HG03354 (cell line): Measurements from ENCODE around the gene GLIS1.

Source experiments
- ATAC-seq: cut with Tn5 transposase; IDR thresholded peaks from one replicate; pipeline ENCODE4 v1.9.1; 2021; ENCODE audit warnings: mild to moderate bottlenecking; ENCODE audit not compliant: unreplicated experiment, poor library complexity, severe bottlenecking

GLIS1 gene

GRCh38 chr1:53626616-53627015 is 112.3 kb downstream of the GLIS1 start:
- no peak for ATAC-seq

GRCh38 chr1:53625766-53626520 is 113.0 kb downstream of the GLIS1 start:
- no peak for ATAC-seq

- ATAC-seq: no peak
Measured at GRCh38 chr1:53625049-53625448, 113.9 kb downstream of the GLIS1 start.

GRCh38 chr1:53622531-53622930 is 116.4 kb downstream of the GLIS1 start:
- no peak for ATAC-seq

- no peak for ATAC-seq
Measured at GRCh38 chr1:53621144-53621543, 117.8 kb downstream of the GLIS1 start.

GRCh38 chr1:53620061-53620855 is 118.7 kb downstream of the GLIS1 start:
- no peak for ATAC-seq

- no peak for ATAC-seq
Measured at GRCh38 chr1:53619367-53620060, 119.5 kb downstream of the GLIS1 start.

- ATAC-seq: no peak
Measured at GRCh38 chr1:53618500-53619366, 120.2 kb downstream of the GLIS1 start.

- ATAC-seq: no peak
Measured at GRCh38 chr1:53617851-53618499, 121.0 kb downstream of the GLIS1 start.

GRCh38 chr1:53617382-53617781 is 121.6 kb downstream of the GLIS1 start:
- no peak for ATAC-seq

GRCh38 chr1:53616927-53617326 is 122.0 kb downstream of the GLIS1 start:
- no peak for ATAC-seq

- ATAC-seq: no peak
Measured at GRCh38 chr1:53616511-53616910, 122.5 kb downstream of the GLIS1 start.

- ATAC-seq: no peak
Measured at GRCh38 chr1:53615101-53615500, 123.9 kb downstream of the GLIS1 start.

- ATAC-seq: no peak
Measured at GRCh38 chr1:53614231-53615021, 124.5 kb downstream of the GLIS1 start.

GRCh38 chr1:53608676-53609075 is 130.3 kb downstream of the GLIS1 start:
- no peak for ATAC-seq

GRCh38 chr1:53608071-53608470 is 130.9 kb downstream of the GLIS1 start:
- no peak for ATAC-seq

GRCh38 chr1:53606651-53607051 is 132.3 kb downstream of the GLIS1 start:
- ATAC-seq: no peak

- ATAC-seq: no peak
Measured at GRCh38 chr1:53606197-53606596, 132.8 kb downstream of the GLIS1 start.
